ENCODE data around the gene NOVA2.

The NOVA2 gene

GRCh38 chr19:46002678-46003275 lies 29.1 kb upstream of the NOVA2 start:
- DNase-seq (ENCODE audit: low read depth in 4 of 4, low spot score in 1 of 4): no peak

- peak in 3 of 4 experiments; percentile 23 to 60 (median 35) for DNase-seq (ENCODE audit: low read depth in 4 of 4, low spot score in 1 of 4)
Measured at GRCh38 chr19:46000491-46001246, 27.0 kb upstream of the NOVA2 start.

GRCh38 chr19:45999653-46000121 lies 26.0 kb upstream of the NOVA2 start:
- DNase-seq (ENCODE audit: low read depth in 4 of 4, low spot score in 1 of 4): no peak

- no peak for DNase-seq (ENCODE audit: low read depth in 4 of 4, low spot score in 1 of 4)
Measured at GRCh38 chr19:45998834-45999233, 25.2 kb upstream of the NOVA2 start.

GRCh38 chr19:45996933-45997332 lies 23.3 kb upstream of the NOVA2 start:
- DNase-seq (ENCODE audit: low read depth in 4 of 4, low spot score in 1 of 4): no peak

- no peak for DNase-seq (ENCODE audit: low read depth in 4 of 4, low spot score in 1 of 4)
Measured at GRCh38 chr19:45995715-45996385, 22.2 kb upstream of the NOVA2 start.

- peak; percentile 88 to 92 (median 91) for DNase-seq (ENCODE audit: low read depth in 4 of 4, low spot score in 1 of 4)
Measured at GRCh38 chr19:45994998-45995714, 21.5 kb upstream of the NOVA2 start, which contains the start of gene CCDC61. Gene CCDC61, plus strand, starts transcription at chr19:45995467. Its CDS starts 7,552 bp downstream, at chr19:46003019.

- no peak for DNase-seq (ENCODE audit: low read depth in 4 of 4, low spot score in 1 of 4)
Measured at GRCh38 chr19:45994456-45994997, 20.9 kb upstream of the NOVA2 start.

GRCh38 chr19:45990113-45990728 lies 16.6 kb upstream of the NOVA2 start:
- no peak for DNase-seq (ENCODE audit: low read depth in 4 of 4, low spot score in 1 of 4)

GRCh38 chr19:45985321-45985720 lies 11.7 kb upstream of the NOVA2 start:
- no peak for DNase-seq (ENCODE audit: low read depth in 4 of 4, low spot score in 1 of 4)

GRCh38 chr19:45981350-45981749 lies 7.7 kb upstream of the NOVA2 start:
- DNase-seq (ENCODE audit: low read depth in 4 of 4, low spot score in 1 of 4): no peak

- DNase-seq (ENCODE audit: low read depth in 4 of 4, low spot score in 1 of 4): no peak
Measured at GRCh38 chr19:45978156-45978555, 4.5 kb upstream of the NOVA2 start.

GRCh38 chr19:45976178-45976577 lies 2.5 kb upstream of the NOVA2 start:
- no peak for DNase-seq (ENCODE audit: low read depth in 4 of 4, low spot score in 1 of 4)

GRCh38 chr19:45975306-45976070 lies 1.8 kb upstream of the NOVA2 start:
- DNase-seq (ENCODE audit: low read depth in 4 of 4, low spot score in 1 of 4): no peak

- DNase-seq (ENCODE audit: low read depth in 4 of 4, low spot score in 1 of 4): no peak
Measured at GRCh38 chr19:45972947-45973540, 621 bp downstream of the NOVA2 start.

- peak in 1 of 4 experiments; percentile 16 for DNase-seq (ENCODE audit: low read depth in 4 of 4, low spot score in 1 of 4)
Measured at GRCh38 chr19:45972081-45972946, 1.4 kb downstream of the NOVA2 start.

GRCh38 chr19:45971260-45971902 lies 2.3 kb downstream of the NOVA2 start:
- no peak for DNase-seq (ENCODE audit: low read depth in 4 of 4, low spot score in 1 of 4)

- DNase-seq (ENCODE audit: low read depth in 4 of 4, low spot score in 1 of 4): no peak
Measured at GRCh38 chr19:45969676-45970075, 4.0 kb downstream of the NOVA2 start.

Data from stimulated activated CD4-positive, alpha-beta T cell treated with anti-CD3 and anti-CD28 coated beads, Interleukin-1b, Interleukin-23, amount 100 ng/mL, for 24 hours (primary cell).